Measurements from ENCODE around the gene SAMD11.
A peak's percentile ranks its signal among the peaks of the same experiment; 100 is the strongest.

SAMD11 gene

GRCh38 chr1:916173-917075 lies 7.3 kb upstream of the SAMD11 start:
- DNase-seq = peak; percentile 80

- no peak for DNase-seq
Measured at GRCh38 chr1:917076-917459, 6.7 kb upstream of the SAMD11 start.

- no peak for DNase-seq
Measured at GRCh38 chr1:917466-918091, 6.1 kb upstream of the SAMD11 start.

- no peak for DNase-seq
Measured at GRCh38 chr1:918353-918752, 5.4 kb upstream of the SAMD11 start.

- DNase-seq = peak; percentile 26
Measured at GRCh38 chr1:918843-919242, 4.9 kb upstream of the SAMD11 start.

- DNase-seq = no peak
Measured at GRCh38 chr1:919271-919872, 4.4 kb upstream of the SAMD11 start.

- DNase-seq = no peak
Measured at GRCh38 chr1:920010-920409, 3.7 kb upstream of the SAMD11 start.

GRCh38 chr1:920521-920920 lies 3.2 kb upstream of the SAMD11 start:
- DNase-seq = no peak

GRCh38 chr1:921011-921837 lies 2.5 kb upstream of the SAMD11 start:
- DNase-seq = peak; percentile 88

GRCh38 chr1:923991-924655 lies 400 bp downstream of the SAMD11 start:
- DNase-seq = peak; percentile 66

GRCh38 chr1:924656-925560 lies 1.2 kb downstream of the SAMD11 start:
- peak; percentile 74 for DNase-seq

GRCh38 chr1:925561-926421 lies 2.1 kb downstream of the SAMD11 start:
- peak; percentile 62 for DNase-seq

- DNase-seq = no peak
Measured at GRCh38 chr1:927234-927633, 3.5 kb downstream of the SAMD11 start.

GRCh38 chr1:927748-928147 lies 4.0 kb downstream of the SAMD11 start:
- DNase-seq = no peak

- peak; percentile 11 for DNase-seq
Measured at GRCh38 chr1:928825-929661, 5.3 kb downstream of the SAMD11 start.

GRCh38 chr1:929712-930632 lies 6.2 kb downstream of the SAMD11 start:
- DNase-seq = no peak

- DNase-seq = peak; percentile 8
Measured at GRCh38 chr1:930633-931138, 7.0 kb downstream of the SAMD11 start.
